HG03342 (cell line): ENCODE measurements around the gene SSH3.
A peak's percentile ranks its signal among the peaks of the same experiment; 100 is the strongest.
"Not testable (repeated sequence)": the region's sequence is repeated elsewhere in the genome, so short reads cannot be mapped to it uniquely, and the experiment has no call there.

Experiments used
- ATAC-seq: cut with Tn5 transposase; IDR thresholded peaks from one replicate; pipeline ENCODE4 v1.9.1; 2021; ENCODE audit warnings: mild to moderate bottlenecking, moderate library complexity; ENCODE audit not compliant: unreplicated experiment

SSH3 gene

GRCh38 chr11:67303132-67303834 is at the start of gene SSH3:
Gene SSH3, plus strand, starts transcription at chr11:67303530. Its CDS starts 96 bp downstream, at chr11:67303626.
- no peak for ATAC-seq

GRCh38 chr11:67253872-67254624 is 49.3 kb upstream of the SSH3 start:
- ATAC-seq = no peak

- ATAC-seq = no peak
Observed at GRCh38 chr11:67254798-67255197, 48.5 kb upstream of the SSH3 start.

DNA sequence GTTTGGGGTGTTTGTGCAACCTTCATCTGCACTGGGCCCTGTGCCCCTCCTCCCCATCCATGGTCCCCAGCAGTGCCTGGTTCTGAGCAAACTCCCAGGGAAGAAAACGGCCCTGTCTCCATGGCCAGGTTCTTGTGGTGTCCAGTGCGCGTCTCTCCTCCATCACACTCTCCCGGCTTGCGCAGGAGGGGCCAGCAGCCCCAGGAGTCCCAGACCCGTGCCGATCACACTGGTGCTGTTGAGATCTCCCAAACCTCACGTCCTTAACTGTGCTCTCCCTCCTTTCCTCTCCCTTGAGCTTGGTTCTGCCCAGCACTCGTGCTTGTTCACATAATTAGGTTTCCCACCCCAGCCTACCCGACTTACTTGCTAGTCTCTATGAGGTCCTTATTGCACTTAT is 48.0 kb upstream of the SSH3 start:
- no peak for ATAC-seq

GRCh38 chr11:67255864-67256263 is 47.5 kb upstream of the SSH3 start:
- ATAC-seq = no peak

GRCh38 chr11:67256477-67257135 is 46.7 kb upstream of the SSH3 start:
- no peak for ATAC-seq

- no peak for ATAC-seq
Observed at GRCh38 chr11:67260406-67260805, 42.9 kb upstream of the SSH3 start.

GRCh38 chr11:67260885-67261639 is 42.3 kb upstream of the SSH3 start:
- ATAC-seq = not testable (repeated sequence)

DNA sequence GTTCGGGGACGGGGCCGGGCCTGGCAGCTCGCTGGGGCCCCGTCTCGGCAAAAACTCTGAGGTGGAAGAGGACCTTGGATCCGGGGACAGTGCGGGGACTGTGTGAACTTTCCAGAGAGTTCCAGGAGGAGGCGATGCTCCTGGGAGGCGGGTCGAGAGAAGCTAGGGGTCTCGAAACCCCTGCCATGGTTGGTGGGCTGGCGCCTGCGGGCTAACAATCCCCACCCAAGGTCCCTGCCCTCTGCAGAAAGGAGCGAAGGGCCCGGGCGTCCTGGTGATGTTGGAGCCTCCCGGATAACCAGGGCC is 41.7 kb upstream of the SSH3 start:
- ATAC-seq = no peak

GRCh38 chr11:67261946-67262681 is 41.2 kb upstream of the SSH3 start:
- no peak for ATAC-seq

DNA sequence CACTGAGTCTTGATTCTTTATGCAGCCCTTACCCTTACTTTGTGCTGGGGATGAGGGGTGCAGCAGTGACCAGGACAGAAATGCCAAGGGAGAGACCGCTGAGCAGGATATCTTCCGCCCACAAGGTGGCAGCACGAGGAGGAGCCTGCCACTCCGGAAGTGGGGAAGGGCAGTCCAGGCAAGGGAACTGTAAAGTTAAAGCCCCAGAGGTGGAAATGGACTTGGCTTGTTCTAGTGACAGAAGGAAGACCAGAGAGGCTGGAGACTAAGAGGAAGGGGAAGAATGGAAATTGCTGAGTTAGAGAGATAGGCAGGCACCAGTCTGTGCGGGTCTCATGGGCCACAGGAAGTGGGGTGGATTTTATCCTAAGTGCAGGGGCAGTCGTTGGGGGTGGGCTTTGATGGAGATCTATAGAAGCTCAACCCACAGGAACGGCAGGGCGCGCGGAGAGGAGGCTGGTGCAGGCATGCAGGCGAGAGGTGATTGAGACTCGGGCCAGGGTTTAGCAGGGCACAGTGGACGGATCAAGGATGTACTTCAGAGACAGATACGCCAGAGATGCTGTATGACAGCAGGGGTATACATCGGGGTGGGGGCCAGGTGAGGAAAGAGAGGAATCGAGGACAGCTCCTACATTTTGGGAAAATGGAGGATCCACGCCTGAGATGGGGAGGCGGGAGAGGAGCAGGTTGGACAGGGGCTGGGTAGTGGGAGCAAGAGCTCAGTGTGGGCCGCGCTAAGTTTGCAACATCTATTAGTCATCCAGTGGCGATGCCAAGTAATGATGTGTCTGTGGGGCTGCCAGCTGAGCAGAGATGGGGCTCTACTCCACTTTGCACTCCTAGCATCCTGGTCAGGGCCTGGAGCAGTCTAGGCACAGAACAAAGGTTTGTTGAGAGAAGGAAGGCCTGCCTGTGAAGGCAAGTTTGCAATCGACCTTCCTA is 40.3 kb upstream of the SSH3 start:
- no peak for ATAC-seq

GRCh38 chr11:67264260-67264659 is 39.1 kb upstream of the SSH3 start:
- ATAC-seq = no peak

DNA sequence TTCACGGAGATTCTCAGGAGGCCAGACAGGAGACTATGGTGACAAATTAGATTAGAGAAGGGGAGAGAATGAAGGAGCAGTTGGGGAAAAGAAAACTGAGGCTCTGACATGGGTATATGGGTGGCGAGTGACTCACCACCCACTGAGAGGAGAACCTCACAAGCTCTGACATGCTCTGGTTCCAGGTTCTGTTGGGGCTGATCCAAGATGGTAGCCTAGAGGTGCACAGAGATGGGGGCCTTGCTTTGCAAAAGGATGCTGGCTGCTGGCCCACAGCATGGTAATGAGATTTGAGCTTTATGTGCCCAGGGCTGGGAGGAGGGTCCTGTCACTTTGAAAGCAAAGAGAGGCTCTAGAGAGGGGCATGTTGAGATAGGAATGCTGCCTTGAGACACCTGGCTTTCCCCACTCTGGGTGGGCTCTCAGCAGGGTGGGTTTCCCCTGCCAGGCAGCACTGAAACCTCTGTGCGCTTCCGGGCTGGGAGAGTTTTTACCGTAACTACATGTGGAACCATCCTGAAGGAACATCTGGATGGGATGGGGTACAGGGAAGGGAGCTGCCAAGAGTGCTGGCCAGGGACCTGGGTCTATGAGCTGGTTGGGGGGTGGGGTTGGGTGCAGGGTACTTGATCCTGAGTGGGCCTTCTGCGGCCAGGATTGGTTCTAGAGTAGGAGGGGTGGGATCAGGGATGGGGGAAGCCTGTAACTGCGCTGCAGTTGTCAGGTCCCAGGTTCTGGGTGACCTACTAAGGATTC is 38.3 kb upstream of the SSH3 start:
- no peak for ATAC-seq

DNA sequence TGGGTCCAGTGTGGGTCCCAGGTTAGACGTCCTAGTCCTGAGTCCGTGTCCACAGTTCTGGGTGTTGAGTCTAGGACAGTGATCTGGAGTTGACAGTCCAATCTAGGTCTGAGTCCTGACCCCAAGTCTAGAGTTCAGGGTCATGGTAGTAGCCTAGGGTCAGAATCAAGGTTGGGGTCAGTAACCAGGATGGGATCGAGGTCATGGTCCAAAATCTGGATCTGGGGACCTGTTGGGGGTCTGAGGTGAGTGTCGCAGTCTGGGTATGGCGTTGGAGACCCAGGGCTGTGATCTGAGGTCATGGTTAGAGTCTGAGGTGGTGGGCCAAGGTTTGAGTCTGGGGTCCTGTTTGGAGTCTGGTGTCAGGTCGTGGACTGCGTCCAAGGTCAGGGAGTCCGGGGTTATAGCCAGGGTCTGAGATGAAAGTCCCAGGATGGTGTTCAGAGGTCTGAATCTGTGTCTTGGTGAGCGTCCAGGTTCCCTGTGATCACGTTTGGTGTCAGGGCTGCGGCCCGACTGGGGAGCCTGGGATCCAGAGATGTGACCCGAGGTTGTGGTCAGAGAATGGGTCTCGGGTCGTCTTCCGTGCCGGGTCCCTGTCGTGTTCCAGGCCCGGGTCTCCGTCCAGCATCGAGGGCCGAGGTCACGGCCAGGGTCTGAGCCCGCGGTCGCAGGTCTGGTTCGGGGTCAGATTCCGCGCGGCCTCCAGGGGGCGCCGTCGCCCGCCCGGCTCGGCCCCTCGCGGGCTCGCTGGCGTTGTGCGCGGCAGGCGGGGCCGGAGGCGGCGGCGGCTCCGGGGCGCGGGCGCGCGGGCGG is 37.5 kb upstream of the SSH3 start:
- peak; percentile 52 for ATAC-seq

DNA sequence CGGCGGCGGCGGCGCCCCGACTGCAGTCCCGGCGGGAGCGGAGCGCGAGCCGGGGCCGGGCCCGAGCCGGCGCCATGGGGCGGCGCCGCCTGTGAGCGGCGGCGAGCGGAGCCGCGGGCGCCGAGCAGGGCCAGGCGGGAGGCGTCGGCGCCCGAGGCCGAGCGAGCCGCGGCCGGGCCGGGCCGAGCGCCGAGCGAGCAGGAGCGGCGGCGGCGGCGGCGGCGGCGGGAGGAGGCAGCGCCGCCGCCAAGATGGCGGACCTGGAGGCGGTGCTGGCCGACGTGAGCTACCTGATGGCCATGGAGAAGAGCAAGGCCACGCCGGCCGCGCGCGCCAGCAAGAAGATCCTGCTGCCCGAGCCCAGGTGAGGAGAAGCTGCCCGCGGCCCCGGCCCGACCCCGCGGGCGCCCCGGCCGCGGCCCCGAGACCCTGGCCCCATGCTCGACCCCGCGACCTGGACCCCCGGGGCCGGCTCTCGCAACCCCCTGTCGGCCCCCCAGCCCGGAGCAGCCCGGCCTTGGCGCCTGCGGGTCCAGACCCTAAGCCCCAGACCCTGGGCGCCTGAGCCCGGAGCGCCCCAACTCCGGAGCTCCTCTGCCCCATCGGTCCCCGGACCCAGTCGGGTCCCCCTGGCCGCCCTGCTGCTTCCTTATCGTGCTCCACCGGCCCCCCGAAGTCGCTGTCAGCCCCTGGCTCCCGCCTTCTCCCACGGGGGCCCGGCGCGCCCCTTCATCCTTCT is 36.7 kb upstream of the SSH3 start, which contains the start of gene GRK2:
Gene GRK2, plus strand, starts transcription at position 25 of the 739 bp plus-strand sequence. Its CDS starts 227 bp downstream, at position 252.
- ATAC-seq = peak; percentile 4

DNA sequence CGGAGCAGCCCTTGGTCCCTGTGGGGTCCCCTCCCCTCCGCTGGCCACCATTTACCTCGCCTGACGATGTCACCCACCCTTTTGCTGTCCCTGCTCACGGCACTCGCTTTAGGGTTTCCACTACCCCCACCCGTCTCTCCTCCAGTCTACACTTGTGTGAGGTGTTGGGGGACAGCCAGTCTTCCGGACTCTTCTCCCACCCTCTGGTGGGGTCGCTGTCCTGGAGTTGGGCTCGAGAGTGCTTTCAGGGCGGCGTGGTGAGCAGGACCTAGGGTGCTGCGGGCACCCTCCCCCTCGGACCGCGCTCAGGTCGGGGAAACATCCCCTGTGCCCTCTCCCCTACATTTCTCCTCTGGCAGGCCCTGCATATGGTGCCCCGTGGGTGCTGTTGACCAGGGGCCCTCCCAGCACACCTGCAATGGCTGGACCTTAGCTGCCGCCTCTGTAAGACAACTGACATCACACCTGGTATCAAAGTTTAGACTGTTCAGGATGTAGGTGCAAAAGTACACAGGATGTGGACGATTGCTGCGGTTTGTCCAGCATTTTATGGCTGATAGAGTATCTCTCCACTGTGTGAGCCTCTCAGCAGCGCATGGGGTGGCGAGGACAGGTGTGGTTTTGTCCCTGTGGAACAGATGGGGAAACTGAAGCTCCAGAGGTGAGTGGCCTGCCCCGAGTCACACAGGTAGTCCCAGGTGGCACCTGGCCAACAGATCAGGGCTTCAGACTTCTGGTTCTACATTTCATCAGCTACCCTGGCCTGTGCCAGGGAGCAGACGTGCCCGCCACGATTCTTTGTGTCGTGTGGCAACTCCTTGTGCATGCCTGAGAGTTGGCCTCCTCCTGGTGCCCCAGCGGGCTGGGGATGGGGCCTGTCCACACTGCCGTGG is 35.9 kb upstream of the SSH3 start:
- no peak for ATAC-seq
